C4-2B (cell line): Measurements from ENCODE around the gene MRPS6.

Experiments used
- CTCF ChIP-seq: fragments of 450-650 bp; conservative IDR thresholded peaks from 2 replicates; pipeline ENCODE4 v1.5.1; 2017; ENCODE audit warnings: mild to moderate bottlenecking
- ZFX ChIP-seq: fragments of 450-650 bp; IDR thresholded peaks from 2 replicates; pipeline ENCODE4 v1.6.1; 2017

GRCh38 chr21:34046917-34047316, 26.5 kb upstream of the MRPS6 start:
- TF ChIP-seq CTCF (no peak), ZFX (no peak)
